Fibroblast of lung (primary cell): Measurements from ENCODE around the gene BST2.

ENCODE experiments used
- EZH2 ChIP-seq: IDR thresholded peaks from 2 replicates; pipeline ENCODE4 v1.5.1; 2012; ENCODE audit warnings: low read length, control low read depth, mild to moderate bottlenecking; ENCODE audit errors: missing control alignments
- TF ChIP-seq, protein P1 (sequence below), 2 donors: IDR thresholded peaks in 1 of 2; conservative IDR thresholded peaks in 1 of 2; 1 replicate in 1 of 2; 2 replicates in 1 of 2; pipeline ENCODE4 v1.5.1; 2011 to 2012; ENCODE audit warnings: low read length in 2 of 2, control low read depth in 1 of 2, inconsistent platforms in 1 of 2, low read depth in 1 of 2, mild to moderate bottlenecking in 1 of 2

DNA sequence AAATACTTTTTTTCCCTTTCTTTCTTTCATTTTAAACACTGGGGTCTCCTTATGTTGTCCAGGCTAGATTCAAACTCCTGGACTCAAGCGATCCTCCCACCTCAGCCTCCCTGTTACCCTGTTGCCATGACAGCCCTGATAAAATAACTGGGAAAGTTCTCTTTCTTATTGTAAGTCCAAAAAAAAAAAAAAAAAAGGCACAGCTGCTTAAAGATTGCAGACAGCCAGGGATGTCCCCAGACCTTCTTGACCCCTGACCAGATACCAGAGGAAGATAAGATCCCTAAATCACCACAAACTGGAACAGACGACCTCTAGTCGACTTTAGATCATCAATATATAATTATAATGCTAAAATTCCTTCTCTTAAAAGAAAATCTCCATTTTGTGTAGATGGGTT, 13.3 kb upstream of the BST2 start:
- TF ChIP-seq EZH2: no peak
- TF ChIP-seq, protein P1, sequence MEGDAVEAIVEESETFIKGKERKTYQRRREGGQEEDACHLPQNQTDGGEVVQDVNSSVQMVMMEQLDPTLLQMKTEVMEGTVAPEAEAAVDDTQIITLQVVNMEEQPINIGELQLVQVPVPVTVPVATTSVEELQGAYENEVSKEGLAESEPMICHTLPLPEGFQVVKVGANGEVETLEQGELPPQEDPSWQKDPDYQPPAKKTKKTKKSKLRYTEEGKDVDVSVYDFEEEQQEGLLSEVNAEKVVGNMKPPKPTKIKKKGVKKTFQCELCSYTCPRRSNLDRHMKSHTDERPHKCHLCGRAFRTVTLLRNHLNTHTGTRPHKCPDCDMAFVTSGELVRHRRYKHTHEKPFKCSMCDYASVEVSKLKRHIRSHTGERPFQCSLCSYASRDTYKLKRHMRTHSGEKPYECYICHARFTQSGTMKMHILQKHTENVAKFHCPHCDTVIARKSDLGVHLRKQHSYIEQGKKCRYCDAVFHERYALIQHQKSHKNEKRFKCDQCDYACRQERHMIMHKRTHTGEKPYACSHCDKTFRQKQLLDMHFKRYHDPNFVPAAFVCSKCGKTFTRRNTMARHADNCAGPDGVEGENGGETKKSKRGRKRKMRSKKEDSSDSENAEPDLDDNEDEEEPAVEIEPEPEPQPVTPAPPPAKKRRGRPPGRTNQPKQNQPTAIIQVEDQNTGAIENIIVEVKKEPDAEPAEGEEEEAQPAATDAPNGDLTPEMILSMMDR (conservative IDR thresholded peaks at IDR 0.05 in 1 of 2, IDR thresholded peaks at IDR 0.05 in 1 of 2; ENCODE audit: low read depth in 1 of 2, low read length in 2 of 2): no peak
